ES-I3 (cell line): ENCODE results near the gene ZSCAN22.

Experiments used
- H3K36me3 ChIP-seq: 2 replicates; pipeline ENCODE4 v1.6.1; 2013; ENCODE audit warnings: mild to moderate bottlenecking, low read length, control low read depth, moderate library complexity; ENCODE audit not compliant: insufficient read depth
- H3K4me1 ChIP-seq: 2 replicates; pipeline ENCODE4 v1.6.1; 2013; ENCODE audit warnings: mild to moderate bottlenecking, control low read depth, low read length; ENCODE audit not compliant: insufficient read depth
- H3K9ac ChIP-seq: 2 replicates; pipeline ENCODE4 v1.6.1; 2013; ENCODE audit warnings: low read depth, mild to moderate bottlenecking, low read length, moderate library complexity
- H3K9me3 ChIP-seq: 2 replicates; pipeline ENCODE4 v1.6.1; 2013; ENCODE audit warnings: mild to moderate bottlenecking, low read length, moderate library complexity; ENCODE audit not compliant: control insufficient read depth, insufficient read depth

Gene ZSCAN22

DNA sequence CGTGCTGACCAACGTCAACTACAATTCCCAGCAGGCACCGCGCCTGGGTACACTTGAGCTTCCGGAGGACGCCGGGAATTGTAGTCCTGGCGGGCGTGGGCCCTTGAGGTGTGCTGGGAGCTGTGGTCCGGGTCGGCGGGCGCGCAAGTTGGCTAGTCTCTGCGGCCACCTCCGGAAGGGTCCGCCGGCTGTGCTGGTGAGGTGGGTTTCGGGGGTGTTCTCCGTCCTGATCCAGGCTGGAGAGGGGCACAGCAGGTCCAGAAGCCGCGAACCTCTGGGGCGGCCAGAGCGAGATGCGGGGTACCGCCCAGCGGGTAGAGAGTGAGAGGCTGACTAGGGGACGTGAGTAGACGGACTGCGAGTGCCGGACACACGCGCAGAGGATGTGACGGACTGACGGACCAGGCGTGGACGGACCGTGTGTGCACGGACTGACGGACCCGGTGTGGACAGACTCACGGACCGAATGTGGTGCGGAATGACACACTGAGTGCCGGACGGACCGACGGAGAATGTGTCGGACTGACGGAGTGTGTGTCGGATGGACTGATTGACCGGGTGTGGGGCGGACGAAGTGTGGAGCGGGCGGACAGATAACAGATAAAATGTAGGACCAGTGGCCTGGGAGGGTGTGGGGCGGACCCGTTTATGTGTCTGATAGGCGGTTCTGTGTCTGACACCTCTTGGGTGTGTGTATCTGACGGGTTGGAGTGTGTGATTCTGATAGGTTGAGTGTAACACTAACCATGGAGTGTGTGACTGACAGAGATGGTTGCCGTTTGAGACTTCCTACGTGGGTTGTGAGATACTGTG, at the start of gene ZSCAN22:
TSS of gene ZSCAN22 (plus strand) at position 81 of the 813 bp plus-strand sequence. CDS start 7,809 bp downstream, outside the sequence.
- peaks cover 9% of the 10 kb centered on the region for H3K4me1 ChIP-seq
- no peaks in the 10 kb centered on the region for H3K9me3 ChIP-seq
- no peaks in the 10 kb centered on the region; the same call in 1 of the 2 replicates for H3K36me3 ChIP-seq
- H3K9ac ChIP-seq = peak within 1 kb of the TSS; percentile 85

DNA sequence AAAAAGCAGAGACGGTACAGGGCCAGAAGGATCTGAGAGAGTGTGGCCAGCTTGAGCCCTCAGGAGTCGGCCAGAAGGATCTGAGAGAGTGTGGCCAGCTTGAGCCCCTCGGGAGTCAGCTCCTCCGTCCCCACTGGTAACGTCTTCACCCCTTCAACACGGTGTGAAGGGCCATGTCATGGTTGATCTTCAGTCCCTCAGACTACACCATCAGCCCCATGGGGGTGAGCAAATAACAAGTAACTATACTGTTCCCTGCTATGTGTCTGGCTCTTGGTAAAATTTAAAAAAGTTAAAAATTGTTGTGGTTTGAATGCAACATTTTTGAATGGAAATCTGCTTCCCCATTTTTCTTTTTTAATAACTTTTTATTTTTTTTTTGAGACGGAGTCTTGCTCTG, 49.6 kb upstream of the ZSCAN22 start:
- no peak overlapping the region for H3K9ac ChIP-seq
- peaks cover 2% of the 10 kb centered on the region; the same call in 1 of the 2 replicates for H3K36me3 ChIP-seq
- H3K9me3 ChIP-seq = no peaks in the 10 kb centered on the region
- peaks cover 8% of the 10 kb centered on the region; the same call in 1 of the 2 replicates for H3K4me1 ChIP-seq

DNA sequence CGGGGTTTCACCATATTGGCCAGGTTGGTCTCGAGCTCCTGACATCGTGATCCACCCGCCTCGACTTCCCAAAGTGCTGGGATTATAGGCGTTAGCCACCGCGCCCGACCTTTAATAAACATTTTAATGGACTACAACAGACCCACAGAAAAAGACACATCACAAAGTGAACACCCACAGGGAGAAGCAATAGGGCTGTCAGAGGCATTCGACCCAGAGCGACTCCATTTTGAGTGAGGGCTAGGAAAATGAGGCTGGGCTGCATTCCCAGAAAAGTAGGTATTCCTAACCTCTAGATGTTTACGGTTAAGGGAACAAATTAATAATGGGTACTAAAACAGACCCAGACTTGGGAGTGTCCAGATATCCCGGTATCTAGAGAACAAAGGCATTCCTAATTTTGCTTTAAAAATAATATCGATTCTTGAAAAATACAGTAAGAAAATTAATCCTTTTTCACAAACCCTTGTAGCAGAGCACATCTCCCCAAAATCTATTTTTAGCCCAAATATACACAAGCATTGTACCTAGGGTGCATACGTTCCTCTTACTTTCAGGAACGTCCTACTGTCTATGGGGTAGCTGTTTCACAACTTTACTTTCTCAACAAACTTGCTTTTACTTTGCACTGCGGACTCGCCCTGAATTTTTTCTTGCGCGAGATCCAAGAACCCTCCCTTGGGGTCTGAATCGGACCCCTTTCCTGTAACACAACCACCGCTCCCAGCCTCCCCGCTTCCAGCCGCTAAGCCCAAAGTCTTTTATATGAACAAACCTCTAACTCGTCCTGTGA, 48.9 kb upstream of the ZSCAN22 start:
- H3K9ac ChIP-seq = peak overlapping the region; percentile 79

DNA sequence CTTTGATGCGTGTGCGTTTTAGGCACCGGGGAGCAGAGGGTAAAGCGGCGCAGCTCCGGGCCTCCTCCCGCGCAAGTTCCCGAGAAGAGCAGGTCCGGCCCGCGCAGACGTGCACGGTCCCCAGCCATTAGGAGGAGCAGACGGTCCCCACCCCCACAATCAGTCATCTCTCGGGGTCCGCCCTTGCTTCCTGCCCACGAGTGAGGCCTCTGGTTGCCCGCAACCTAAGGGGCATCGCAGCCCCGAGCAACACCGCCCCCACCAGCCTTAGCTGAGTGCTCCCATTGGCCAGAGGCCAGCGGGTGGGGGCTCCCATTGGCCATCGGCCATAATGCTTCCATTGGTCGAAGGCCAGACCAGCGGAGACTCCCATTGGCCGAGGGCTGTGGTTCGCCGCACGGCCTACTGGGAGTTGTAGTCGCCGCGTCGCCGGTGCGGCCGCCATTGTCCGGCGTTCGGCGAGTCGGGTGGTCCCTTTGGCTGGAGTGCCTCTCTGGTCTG, 48.2 kb upstream of the ZSCAN22 start, which contains the start of gene ZNF8:
TSS of gene ZNF8 (plus strand) at position 415 of the 501 bp plus-strand sequence. CDS start 127 bp downstream, outside the sequence.
- peaks cover 5% of the 10 kb centered on the region; the same call in 1 of the 2 replicates for H3K36me3 ChIP-seq
- peaks cover 8% of the 10 kb centered on the region; the same call in 1 of the 2 replicates for H3K4me1 ChIP-seq
- no peaks in the 10 kb centered on the region for H3K9me3 ChIP-seq
- peak within 1 kb of the TSS; percentile 79 for H3K9ac ChIP-seq

More for the DNA sequence above, 48.9 kb upstream of the ZSCAN22 start:
- peaks cover 5% of the 10 kb centered on the region; the same call in 1 of the 2 replicates for H3K36me3 ChIP-seq
- H3K9me3 ChIP-seq = no peaks in the 10 kb centered on the region
- peaks cover 8% of the 10 kb centered on the region; the same call in 1 of the 2 replicates for H3K4me1 ChIP-seq

DNA sequence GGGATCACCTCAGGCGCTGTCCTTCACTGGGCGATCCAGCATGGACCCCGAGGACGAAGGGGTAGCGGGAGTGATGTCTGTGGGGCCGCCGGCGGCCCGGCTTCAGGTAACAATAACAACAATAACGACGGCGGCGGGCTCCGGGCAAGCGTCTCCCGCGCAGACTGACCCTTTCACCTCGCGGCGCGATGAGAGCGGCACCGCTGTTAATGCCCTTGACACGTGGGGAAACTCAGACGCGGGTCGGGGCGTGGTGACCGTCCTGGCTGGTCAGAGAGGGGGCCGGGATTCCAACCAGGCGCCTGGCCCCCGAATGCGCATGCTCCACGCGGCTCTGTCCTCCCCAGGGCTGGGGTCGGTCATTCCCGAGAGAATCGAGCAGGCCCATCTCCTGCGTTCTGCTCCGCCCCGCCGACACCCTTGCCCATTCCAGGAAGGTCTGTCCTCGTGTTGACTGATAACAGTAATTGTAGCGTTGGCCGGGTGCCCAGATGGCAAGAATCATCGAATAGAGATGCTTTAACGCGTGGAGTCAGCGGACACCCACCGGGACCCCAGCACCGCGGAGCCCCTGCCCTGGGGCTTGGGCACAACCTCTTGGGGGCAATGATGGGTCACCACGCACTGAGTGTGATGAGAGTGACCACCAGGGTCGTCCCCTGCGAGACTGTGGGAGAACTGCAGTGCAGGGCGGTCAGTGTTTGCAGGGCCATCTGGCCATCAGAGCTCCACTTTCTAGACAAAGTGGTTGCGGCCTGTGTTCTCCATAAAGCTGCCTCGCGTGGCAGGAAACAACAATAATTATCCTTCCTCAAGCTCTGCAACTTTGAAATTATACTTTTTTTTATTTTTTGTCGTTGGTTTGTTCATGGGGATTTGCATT, 47.5 kb upstream of the ZSCAN22 start:
- Histone ChIP-seq H3K9me3 (no peaks in the 10 kb centered on the region), H3K36me3 (peaks cover 5% of the 10 kb centered on the region; the same call in 1 of the 2 replicates), H3K9ac (peak overlapping the region; percentile 79), H3K4me1 (peaks cover 8% of the 10 kb centered on the region; the same call in 1 of the 2 replicates)

DNA sequence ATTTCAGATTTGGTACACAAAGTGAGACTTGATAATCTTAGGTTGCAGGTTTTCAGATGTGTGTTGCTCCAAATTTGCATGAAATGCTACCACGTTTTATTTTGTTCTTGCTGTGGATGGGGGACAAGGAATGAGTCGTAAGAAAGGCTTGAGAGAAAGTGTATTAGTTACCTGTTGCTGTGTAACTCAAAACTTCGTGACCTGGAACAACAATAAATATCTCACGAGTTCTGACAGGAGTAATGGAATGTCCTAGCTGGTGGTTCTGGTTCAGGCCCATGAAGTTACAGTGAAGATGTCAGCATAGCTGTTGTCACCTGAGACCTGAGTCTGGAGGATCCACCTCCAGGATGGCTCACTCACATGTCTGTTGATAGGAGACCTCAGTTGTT, 46.9 kb upstream of the ZSCAN22 start:
- Histone ChIP-seq H3K9me3 (no peaks in the 10 kb centered on the region), H3K4me1 (peaks cover 8% of the 10 kb centered on the region; the same call in 1 of the 2 replicates), H3K9ac (peak overlapping the region; percentile 79)

DNA sequence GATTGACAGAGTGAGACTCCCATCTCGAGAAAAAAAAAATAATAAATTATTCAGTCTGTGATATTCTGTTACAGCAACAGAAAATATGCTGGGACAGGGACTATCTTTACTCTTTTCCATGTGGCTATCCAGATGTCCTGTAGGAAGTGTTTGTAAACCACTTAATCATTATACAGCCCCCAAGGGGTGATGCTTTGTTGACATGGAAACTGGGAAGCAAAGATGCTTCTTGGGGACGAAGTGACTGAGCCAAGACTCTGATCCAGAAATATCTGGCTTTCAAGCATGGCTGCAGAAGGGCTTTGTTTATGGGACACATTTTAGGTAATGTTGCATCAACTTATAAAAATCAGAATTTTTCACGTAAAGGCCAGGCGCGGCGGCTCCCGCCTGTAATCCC, 42.6 kb upstream of the ZSCAN22 start:
- H3K36me3 ChIP-seq = peaks cover 39% of the 10 kb centered on the region
- no peaks in the 10 kb centered on the region for H3K9me3 ChIP-seq
- H3K9ac ChIP-seq = no peak overlapping the region
- H3K4me1 ChIP-seq = peaks cover 8% of the 10 kb centered on the region; the same call in 1 of the 2 replicates

More for the DNA sequence above, 46.9 kb upstream of the ZSCAN22 start:
- H3K36me3 ChIP-seq = peaks cover 5% of the 10 kb centered on the region; the same call in 1 of the 2 replicates

DNA sequence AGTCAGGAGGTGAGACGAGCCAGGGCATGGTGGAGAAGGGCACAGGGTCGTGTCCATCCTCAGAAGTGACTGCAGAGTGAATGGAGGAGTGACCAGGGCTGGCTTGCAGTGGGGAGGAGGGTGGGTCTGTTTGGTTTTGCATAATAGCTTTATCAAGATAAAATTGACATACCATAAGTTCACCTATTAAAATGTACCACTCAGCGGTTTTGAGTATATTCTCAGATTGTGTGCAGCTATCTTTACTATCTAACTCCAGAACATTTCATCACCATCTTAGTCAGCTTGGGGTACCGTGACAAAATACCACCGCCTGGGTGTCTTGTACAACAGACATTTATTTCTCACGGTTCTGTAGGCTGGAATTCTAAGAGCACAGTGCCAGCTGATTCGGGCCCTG, 34.9 kb upstream of the ZSCAN22 start:
- H3K9me3 ChIP-seq = peaks cover 14% of the 10 kb centered on the region; the same call in 1 of the 2 replicates
- H3K4me1 ChIP-seq = no peaks in the 10 kb centered on the region
- no peak overlapping the region for H3K9ac ChIP-seq
- H3K36me3 ChIP-seq = peaks cover 60% of the 10 kb centered on the region

DNA sequence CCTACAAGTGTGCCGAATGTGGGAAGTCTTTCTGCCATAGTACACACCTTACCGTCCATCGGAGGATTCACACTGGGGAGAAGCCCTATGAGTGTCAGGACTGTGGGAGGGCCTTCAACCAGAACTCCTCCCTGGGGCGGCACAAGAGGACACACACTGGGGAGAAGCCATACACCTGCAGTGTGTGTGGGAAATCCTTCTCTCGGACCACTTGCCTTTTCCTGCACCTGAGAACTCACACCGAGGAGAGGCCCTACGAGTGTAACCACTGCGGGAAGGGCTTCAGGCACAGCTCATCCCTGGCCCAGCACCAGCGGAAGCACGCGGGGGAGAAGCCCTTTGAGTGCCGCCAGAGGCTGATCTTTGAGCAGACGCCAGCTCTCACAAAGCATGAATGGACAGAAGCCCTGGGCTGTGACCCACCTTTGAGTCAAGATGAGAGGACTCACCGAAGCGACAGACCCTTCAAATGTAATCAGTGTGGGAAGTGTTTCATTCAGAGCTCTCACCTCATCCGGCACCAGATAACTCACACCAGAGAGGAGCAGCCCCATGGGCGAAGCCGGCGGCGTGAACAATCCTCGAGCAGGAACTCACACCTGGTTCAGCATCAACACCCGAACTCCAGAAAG, 31.9 kb upstream of the ZSCAN22 start:
- peaks cover 14% of the 10 kb centered on the region; the same call in 1 of the 2 replicates for H3K9me3 ChIP-seq
- no peak overlapping the region for H3K9ac ChIP-seq
- no peaks in the 10 kb centered on the region for H3K4me1 ChIP-seq
- H3K36me3 ChIP-seq = peaks cover 37% of the 10 kb centered on the region

DNA sequence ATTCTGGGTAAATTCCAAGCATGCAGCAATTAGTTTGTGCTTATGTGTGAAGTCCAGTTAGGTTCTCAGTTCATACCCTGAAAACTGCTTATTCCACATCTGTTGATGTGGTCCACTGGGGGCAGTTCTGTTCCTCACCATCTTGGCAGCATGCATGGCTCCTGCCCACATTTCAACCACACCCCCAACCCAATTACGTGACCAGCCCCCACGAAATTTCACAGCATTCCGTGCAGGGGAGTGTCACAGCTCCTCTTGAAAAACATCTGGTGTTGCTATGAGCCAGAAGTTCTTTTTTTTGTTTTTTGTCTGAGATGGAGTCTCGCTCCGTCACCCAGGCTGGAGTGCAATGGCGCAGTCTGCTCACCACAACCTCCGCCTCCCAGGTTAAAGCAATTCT, 30.7 kb upstream of the ZSCAN22 start:
- H3K36me3 ChIP-seq = peaks cover 36% of the 10 kb centered on the region
- H3K9ac ChIP-seq = no peak overlapping the region
- H3K4me1 ChIP-seq = no peaks in the 10 kb centered on the region
- H3K9me3 ChIP-seq = peaks cover 14% of the 10 kb centered on the region; the same call in 1 of the 2 replicates

DNA sequence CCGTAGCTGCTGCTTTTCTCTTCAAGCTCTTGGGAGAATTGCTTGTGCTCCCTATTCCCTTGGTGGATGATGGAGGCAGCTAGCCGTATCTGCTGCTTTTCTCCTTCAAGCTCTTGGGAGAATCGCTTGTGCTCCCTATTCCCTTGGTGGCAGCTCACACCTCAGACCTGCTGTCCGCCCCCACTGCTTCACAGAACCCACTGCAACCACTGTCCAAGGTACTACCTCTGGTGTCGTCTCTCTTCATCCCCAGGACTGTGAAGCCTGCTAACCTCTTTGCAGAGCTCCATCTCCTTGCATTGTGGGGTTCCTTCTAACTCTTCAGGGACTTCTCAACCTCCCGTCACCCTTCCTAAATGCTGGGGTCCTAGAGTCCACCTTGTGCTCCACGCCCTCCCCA, 26.2 kb upstream of the ZSCAN22 start:
- H3K36me3 ChIP-seq = peaks cover 9% of the 10 kb centered on the region
- 0 out of 2 replicates have a peak, but pooled peaks cover 2% of the 10 kb centered on the region for H3K9me3 ChIP-seq
- H3K4me1 ChIP-seq = no peaks in the 10 kb centered on the region
- no peak overlapping the region for H3K9ac ChIP-seq

DNA sequence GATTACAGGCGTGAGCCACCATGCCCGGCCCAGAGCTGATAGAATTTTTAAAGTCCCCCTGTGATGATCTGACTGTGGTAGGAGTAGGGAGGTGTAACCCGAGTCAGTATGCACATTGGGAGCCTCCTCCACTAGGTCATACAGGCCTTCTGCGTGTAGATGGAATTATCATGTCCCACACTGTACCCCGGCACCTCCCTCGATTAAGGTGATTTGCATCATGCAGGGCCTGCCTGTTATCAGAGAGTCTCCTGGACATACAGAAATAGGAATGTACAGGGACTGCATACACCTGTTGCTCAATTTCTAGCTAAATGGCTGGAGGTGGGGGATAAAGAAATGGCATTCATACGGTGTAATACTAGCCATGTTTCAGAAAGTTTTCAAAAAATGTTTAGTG, 22.5 kb upstream of the ZSCAN22 start:
- Histone ChIP-seq H3K4me1 (peaks cover 4% of the 10 kb centered on the region; the same call in 1 of the 2 replicates), H3K9ac (peak overlapping the region; percentile 92; the same call in 1 of the 2 replicates), H3K9me3 (no peaks in the 10 kb centered on the region), H3K36me3 (peaks cover 11% of the 10 kb centered on the region; the same call in 1 of the 2 replicates)

DNA sequence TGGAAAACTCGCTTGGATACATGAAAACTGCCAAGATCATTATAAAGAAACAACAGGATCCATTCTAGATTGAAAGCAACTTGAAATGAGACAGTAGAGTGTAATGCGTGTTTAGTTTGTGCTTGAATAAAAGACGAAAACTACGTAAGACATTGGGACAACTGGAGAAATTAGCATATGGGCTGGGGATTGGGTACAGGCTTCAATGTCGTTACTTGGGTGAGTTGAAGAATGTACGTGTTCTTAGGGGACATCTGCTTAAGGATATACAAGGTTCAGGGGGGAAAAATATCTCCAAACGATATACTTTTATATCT, 22.1 kb upstream of the ZSCAN22 start:
- H3K4me1 ChIP-seq = peaks cover 4% of the 10 kb centered on the region; the same call in 1 of the 2 replicates
- peak overlapping the region; percentile 92 for H3K9ac ChIP-seq
- peaks cover 12% of the 10 kb centered on the region; the same call in 1 of the 2 replicates for H3K36me3 ChIP-seq
- no peaks in the 10 kb centered on the region for H3K9me3 ChIP-seq
